ENCODE measurements around the gene A2ML1.
"Not testable (repeated sequence)": the region's sequence is repeated elsewhere in the genome, so short reads cannot be mapped to it uniquely, and the experiment has no call there.

The A2ML1 gene

GRCh38 chr12:8781381-8782127 lies 40.9 kb upstream of the A2ML1 start:
- Histone ChIP-seq H3K4me3 (replicated peaks; ENCODE audit: low read depth, low read length) (no peak overlapping the region), H3K27me3 (replicated peaks; ENCODE audit: control insufficient read depth, insufficient read depth, low read length) (no peaks in the 10 kb centered on the region), H3K36me3 (ENCODE audit: control insufficient read depth, insufficient read depth, low read length) (no peaks in the 10 kb centered on the region)
- TF ChIP-seq CTCF (IDR thresholded peaks at IDR 0.05; ENCODE audit: insufficient read depth, low read length, poor library complexity, severe bottlenecking), result no peak
- no peak for DNase-seq (ENCODE audit: extremely low read depth, insufficient read length)

- Histone ChIP-seq H3K27me3 (replicated peaks; ENCODE audit: control insufficient read depth, insufficient read depth, low read length) (no peaks in the 10 kb centered on the region), H3K36me3 (ENCODE audit: control insufficient read depth, insufficient read depth, low read length) (no peaks in the 10 kb centered on the region), H3K4me3 (replicated peaks; ENCODE audit: low read depth, low read length) (no peak overlapping the region)
- no peak for DNase-seq (ENCODE audit: extremely low read depth, insufficient read length)
- TF ChIP-seq CTCF (IDR thresholded peaks at IDR 0.05; ENCODE audit: insufficient read depth, low read length, poor library complexity, severe bottlenecking), result no peak
Observed at GRCh38 chr12:8784290-8784888, 38.0 kb upstream of the A2ML1 start.

- Histone ChIP-seq H3K36me3 (ENCODE audit: control insufficient read depth, insufficient read depth, low read length) (no peaks in the 10 kb centered on the region), H3K27me3 (replicated peaks; ENCODE audit: control insufficient read depth, insufficient read depth, low read length) (no peaks in the 10 kb centered on the region)
- no peak for TF ChIP-seq CTCF (IDR thresholded peaks at IDR 0.05; ENCODE audit: insufficient read depth, low read length, poor library complexity, severe bottlenecking)
Observed at GRCh38 chr12:8785499-8785898, 36.9 kb upstream of the A2ML1 start.

GRCh38 chr12:8787206-8787605 lies 35.2 kb upstream of the A2ML1 start:
- not testable (repeated sequence) for H3K27me3 ChIP-seq (replicated peaks; ENCODE audit: control insufficient read depth, insufficient read depth, low read length); H3K36me3 ChIP-seq (ENCODE audit: control insufficient read depth, insufficient read depth, low read length); DNase-seq (ENCODE audit: extremely low read depth, insufficient read length); H3K4me3 ChIP-seq (replicated peaks; ENCODE audit: low read depth, low read length)

More at GRCh38 chr12:8785499-8785898, 36.9 kb upstream of the A2ML1 start:
- no peak overlapping the region for H3K4me3 ChIP-seq (replicated peaks; ENCODE audit: low read depth, low read length)
- DNase-seq (ENCODE audit: extremely low read depth, insufficient read length), result no peak

- not testable (repeated sequence) for DNase-seq (ENCODE audit: extremely low read depth, insufficient read length); H3K36me3 ChIP-seq (ENCODE audit: control insufficient read depth, insufficient read depth, low read length); H3K27me3 ChIP-seq (replicated peaks; ENCODE audit: control insufficient read depth, insufficient read depth, low read length); H3K4me3 ChIP-seq (replicated peaks; ENCODE audit: low read depth, low read length)
Observed at GRCh38 chr12:8788706-8789105, 33.7 kb upstream of the A2ML1 start.

GRCh38 chr12:8789341-8790013 lies 32.9 kb upstream of the A2ML1 start:
- not testable (repeated sequence) for H3K4me3 ChIP-seq (replicated peaks; ENCODE audit: low read depth, low read length); H3K27me3 ChIP-seq (replicated peaks; ENCODE audit: control insufficient read depth, insufficient read depth, low read length); H3K36me3 ChIP-seq (ENCODE audit: control insufficient read depth, insufficient read depth, low read length); DNase-seq (ENCODE audit: extremely low read depth, insufficient read length)

GRCh38 chr12:8793226-8793625 lies 29.2 kb upstream of the A2ML1 start:
- not testable (repeated sequence) for H3K4me3 ChIP-seq (replicated peaks; ENCODE audit: low read depth, low read length); DNase-seq (ENCODE audit: extremely low read depth, insufficient read length); H3K27me3 ChIP-seq (replicated peaks; ENCODE audit: control insufficient read depth, insufficient read depth, low read length); H3K36me3 ChIP-seq (ENCODE audit: control insufficient read depth, insufficient read depth, low read length)

- not testable (repeated sequence) for H3K4me3 ChIP-seq (replicated peaks; ENCODE audit: low read depth, low read length); H3K27me3 ChIP-seq (replicated peaks; ENCODE audit: control insufficient read depth, insufficient read depth, low read length); H3K36me3 ChIP-seq (ENCODE audit: control insufficient read depth, insufficient read depth, low read length); DNase-seq (ENCODE audit: extremely low read depth, insufficient read length)
Observed at GRCh38 chr12:8794611-8795010, 27.8 kb upstream of the A2ML1 start.
